Activated naive CD8-positive, alpha-beta T cell treated with anti-CD3 and anti-CD28 coated beads, Interleukin-2, amount 50 U/mL, for 16 hours (primary cell): Measurements from ENCODE around the gene IFT122.
"Not testable (repeated sequence)": the region's sequence is repeated elsewhere in the genome, so short reads cannot be mapped to it uniquely, and the experiment has no call there.

Experiments used
- DNase-seq: peaks from one replicate; pipeline ENCODE4 v3.0.0-alpha.2; 2020; ENCODE audit warnings: low read depth, low spot score

IFT122 gene, protein sequence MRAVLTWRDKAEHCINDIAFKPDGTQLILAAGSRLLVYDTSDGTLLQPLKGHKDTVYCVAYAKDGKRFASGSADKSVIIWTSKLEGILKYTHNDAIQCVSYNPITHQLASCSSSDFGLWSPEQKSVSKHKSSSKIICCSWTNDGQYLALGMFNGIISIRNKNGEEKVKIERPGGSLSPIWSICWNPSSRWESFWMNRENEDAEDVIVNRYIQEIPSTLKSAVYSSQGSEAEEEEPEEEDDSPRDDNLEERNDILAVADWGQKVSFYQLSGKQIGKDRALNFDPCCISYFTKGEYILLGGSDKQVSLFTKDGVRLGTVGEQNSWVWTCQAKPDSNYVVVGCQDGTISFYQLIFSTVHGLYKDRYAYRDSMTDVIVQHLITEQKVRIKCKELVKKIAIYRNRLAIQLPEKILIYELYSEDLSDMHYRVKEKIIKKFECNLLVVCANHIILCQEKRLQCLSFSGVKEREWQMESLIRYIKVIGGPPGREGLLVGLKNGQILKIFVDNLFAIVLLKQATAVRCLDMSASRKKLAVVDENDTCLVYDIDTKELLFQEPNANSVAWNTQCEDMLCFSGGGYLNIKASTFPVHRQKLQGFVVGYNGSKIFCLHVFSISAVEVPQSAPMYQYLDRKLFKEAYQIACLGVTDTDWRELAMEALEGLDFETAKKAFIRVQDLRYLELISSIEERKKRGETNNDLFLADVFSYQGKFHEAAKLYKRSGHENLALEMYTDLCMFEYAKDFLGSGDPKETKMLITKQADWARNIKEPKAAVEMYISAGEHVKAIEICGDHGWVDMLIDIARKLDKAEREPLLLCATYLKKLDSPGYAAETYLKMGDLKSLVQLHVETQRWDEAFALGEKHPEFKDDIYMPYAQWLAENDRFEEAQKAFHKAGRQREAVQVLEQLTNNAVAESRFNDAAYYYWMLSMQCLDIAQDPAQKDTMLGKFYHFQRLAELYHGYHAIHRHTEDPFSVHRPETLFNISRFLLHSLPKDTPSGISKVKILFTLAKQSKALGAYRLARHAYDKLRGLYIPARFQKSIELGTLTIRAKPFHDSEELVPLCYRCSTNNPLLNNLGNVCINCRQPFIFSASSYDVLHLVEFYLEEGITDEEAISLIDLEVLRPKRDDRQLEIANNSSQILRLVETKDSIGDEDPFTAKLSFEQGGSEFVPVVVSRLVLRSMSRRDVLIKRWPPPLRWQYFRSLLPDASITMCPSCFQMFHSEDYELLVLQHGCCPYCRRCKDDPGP

DNA sequence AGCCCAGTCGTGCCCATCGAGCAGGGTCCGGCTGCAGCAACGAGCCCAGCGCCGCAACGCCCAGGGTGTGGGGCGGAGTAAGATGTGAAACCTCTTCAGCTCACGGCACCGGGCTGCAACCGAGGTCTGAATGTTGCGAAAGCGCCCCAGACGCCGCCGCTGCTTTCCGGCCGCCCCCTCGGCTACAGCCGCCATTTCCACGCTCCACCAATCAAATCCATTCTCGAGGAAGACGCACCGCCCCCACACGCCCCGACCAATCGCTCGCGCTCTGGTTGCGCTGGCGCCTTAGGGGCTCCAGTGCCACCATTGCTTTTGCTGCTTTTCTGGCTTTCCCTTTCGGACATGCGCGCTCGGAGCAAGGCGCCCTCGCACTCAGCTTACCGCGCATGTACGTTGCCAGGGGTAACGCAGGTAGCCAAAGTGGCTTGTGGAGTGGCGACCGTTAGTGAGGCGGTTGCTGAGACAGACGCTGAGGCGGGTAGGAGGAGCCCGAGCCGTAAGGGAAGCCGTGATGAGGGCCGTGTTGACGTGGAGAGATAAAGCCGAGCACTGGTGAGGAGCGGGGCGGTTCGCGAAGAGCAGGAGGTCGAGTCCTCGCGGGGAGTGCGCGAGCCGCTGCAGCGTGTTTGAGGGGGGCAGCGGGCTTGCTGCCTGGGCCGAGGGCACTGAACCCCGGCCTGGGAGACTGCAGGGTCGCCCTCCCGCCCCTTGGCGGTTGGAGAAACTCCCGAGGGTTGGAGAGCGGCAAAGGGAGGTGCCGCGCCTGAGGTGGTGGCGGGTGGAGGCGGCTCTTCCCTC, at the start of gene IFT122, which contains the start of gene MBD4:
TSS of gene IFT122 (plus strand) at position 408 of the 801 bp plus-strand sequence. CDS start at position 515, 107 bp downstream.
TSS of gene MBD4 (minus strand) at position 132 of the 801 bp plus-strand sequence. CDS start at position 17, 115 bp downstream.
- peak; percentile 99 for DNase-seq

DNA sequence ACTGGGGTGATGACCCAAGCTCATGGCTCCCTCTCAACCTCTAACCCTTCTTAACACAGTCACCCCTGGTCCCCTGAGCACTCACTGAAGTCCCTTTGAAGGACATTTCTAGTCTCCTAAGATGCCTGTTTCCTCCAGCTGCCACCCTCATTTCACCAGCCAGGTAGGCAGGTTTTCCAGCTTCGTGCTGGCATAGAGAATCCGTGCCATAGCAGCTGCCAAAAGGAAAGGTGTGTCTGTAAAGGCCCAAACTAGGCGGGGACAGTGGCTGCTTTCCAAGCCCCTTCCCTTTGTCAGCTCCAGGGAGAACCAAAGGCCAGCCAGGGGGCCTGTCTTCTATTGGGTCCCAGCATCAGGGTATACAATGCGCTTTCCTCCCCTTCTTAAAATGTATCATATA, 48.4 kb upstream of the IFT122 start:
- DNase-seq, result not testable (repeated sequence)

DNA sequence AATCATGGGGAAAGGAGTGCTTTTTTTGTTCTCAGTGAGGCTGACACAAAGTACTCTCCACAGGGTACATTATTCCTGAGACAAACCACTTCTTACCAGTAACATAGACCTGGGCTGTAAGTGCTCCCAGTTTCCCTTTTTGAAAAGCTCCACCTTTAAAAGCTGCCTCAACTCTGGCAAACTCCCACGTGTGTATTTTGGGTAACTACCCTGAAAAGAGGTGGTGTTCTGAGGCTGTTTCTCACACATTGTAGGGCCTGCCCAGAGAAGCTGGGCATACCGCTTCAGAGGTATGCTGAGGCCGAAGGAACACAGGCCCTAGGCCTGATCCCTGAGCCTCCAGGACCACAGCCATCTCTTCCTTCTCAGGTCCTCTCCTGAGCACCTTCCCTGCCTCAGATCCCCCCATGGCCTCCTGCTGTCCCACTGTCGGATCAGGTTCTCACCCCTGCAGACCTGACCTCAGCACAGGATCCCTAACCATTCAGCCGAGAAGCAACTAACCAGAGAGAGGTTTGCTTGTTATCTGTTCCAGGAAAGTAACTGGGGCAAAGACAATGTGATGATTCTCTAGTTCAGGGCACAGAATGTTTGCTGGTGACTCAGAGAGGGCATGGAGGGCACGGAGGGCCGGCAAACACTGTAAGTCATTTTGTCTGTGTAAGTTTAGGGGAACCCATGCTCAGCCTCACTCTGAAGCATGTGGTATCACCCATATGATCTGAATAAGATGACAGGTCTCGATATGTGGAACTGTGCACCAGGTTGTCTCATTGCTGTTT, 47.7 kb upstream of the IFT122 start:
- DNase-seq, result not testable (repeated sequence)

DNA sequence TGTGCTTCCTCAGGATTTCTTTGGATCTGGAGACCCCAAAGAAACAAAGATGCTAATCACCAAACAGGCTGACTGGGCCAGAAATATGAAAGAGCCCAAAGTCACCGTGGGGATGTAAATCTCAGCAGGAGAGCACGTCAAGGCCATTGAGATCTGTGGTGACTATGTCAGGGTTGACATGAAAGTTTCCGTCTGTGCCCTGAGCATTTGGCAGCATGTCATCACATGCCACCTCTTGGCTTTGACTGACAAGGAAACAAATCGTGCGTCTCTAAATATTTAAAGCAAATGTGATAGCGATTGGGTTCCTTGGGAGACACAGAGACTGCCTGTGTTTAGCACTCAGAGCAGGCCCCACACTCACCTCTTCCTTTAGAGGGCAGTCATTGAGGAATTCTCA, 46.8 kb upstream of the IFT122 start:
- DNase-seq, result no peak

DNA sequence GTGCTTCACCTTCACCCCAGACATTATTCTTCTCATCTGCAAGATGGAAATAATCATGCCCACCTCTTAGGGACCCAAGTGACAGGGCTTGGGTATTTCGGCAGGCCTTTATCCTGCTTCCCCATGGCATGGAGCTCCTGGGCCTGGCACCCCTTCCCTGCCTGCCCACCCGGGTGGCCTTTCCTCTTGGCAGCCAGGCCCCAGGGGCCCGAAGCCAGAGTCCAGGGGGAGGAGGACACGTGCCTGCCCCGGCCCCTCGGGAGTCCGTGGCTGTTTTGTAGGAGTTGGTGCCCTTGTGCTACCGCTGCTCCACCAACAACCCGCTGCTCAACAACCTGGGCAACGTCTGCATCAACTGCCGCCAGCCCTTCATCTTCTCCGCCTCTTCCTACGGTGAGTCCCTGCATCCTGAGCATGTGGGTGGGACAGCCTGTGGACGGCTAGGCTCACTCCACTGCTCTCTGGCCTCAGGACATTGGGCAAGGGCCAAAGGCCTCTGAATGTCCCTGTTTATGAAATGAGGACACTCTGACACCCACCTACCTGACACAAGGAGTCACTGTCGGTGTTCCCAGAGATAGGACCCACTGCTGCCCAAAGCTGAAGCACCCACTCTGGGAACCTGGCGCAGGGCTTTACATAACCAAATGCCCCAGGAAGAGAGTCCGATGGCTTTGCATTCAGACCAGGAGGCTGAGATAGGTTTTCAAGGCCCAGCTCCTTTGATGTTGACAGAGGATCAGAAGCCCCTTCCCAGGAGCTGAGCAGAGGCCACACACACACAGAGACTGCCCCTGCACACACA, 46.1 kb upstream of the IFT122 start:
- not testable (repeated sequence) for DNase-seq

DNA sequence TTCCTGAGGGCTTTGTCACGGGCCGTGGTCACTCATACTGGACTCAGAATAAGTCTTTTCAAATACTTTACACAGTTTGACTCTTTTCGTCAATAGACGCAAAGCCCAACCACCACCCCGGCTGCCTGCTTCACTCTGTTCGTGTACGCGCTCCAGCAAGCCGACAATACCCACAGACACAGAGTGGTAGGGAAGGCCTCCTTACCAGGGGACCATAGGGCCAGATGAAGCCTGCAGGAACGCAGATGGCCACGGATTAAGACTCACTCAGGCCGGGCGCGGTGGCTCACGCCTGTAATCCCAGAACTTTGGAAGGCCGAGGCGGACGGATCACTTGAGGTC, 41.2 kb upstream of the IFT122 start:
- DNase-seq, result no peak

DNA sequence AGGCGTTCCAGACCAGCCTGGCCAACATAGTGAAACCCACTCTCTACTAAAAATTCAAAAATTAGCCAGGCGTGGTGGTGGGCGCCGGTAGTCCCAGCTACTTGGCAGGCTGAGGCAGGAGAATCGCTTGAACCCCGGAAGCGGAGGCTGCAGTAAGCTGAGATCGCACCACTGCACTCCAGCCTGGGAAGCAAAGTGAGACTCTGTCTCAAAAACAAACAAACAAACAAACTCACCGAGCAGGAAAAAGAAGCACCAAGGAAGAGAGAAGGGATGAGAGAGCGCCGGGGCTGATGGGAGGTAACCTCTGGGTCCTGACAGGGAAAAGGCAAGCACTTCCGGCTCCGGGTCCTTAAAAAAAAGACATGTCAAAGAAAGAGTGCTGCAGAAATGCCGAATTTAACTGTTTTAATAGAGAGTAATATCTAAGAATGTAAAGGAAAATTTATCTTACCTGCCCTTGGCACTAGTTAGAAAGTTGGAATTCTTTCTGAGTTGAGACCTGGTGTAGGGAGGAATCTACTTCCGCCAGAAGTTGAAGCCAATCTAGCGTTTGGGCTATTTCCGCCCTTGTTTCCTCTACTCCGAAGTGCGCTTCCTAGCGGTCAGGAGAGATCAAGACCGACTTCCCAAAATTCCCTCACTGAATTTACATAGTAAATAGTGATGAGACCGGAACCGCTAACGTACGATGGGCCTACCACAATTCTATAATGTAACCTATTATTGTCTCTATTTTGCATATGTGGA, 40.7 kb upstream of the IFT122 start:
- DNase-seq, result peak; percentile 30

DNA sequence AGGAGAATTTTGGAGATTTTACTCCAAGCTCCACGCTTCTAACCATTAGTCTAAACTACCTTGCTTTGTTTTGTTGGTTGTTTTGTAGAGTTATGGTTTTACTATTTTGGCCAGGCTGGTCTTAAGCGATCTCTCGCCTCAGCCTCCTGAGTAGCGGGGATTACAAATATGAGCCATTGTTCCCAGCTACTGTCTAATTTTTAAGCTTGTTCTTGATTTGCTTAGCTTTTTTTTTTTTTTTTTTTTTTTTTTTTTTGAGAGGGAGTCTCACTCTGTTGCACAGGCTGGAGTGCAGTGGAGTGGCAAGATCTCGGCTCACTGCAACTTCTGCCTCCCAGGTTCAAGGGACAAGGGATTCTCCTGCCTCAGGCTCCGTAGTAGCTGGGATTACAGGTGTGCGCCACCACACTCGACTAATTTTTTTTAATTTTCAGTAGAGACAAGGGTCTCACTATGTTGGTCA, 40.1 kb upstream of the IFT122 start:
- no peak for DNase-seq

DNA sequence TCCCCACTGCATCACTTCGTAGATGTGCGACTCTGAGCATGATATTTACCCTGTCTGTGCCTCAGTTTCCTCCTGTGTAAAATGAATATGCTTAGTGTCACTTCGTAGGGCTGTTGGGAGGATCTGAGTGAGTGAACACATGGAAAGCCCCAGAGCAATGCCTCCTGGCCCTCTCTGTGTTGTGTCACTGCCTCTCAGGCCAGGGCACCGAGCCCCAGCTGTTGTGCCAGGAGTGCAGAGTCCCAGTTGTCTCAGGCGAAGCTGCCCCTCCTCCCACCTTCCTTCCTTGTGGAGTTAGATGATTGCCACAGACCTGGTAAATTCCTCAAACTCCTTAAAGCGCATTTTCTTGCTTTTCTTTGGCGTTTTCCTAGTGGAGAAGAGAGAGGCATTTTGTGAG, 37.8 kb upstream of the IFT122 start:
- no peak for DNase-seq

DNA sequence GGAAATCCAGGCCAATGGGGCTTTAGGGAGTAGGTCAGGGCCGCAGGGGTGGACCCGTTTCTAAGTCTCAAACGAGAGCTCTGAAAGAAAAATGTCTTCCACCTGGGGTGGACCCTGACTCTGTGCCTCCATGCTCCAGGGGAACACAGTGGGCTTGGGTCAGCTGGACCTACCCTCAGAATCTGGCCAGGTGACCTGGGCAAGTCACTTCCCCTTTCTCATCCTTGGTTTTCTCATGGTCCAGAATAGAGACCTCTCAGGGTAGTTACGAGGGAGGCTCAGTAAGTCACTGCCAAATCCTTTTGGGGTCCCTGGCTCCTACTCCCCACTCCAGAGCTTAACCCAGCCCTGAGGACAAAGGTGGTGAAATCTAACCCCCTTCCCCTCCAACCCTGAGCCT, 37.4 kb upstream of the IFT122 start:
- no peak for DNase-seq

DNA sequence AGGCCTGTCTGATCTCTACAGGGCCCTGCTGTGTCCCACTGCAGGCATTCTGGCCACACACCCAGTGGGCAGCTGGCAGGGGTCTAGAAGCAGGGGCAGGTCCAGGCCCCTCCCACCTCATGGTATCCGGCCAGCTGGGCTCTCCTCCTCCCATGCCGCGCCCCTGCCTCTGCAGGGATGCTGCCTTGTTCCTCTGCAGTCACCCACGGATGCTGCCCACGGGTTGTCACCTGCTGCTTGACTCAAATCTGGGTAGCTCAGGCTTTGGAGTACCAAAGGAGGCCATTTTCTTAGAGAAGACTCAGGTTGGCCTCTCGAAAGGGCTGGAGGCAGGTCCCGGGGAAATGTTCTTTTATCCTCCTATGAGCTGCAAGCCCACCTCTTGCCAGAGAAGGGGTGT, 36.6 kb upstream of the IFT122 start:
- DNase-seq, result no peak

DNA sequence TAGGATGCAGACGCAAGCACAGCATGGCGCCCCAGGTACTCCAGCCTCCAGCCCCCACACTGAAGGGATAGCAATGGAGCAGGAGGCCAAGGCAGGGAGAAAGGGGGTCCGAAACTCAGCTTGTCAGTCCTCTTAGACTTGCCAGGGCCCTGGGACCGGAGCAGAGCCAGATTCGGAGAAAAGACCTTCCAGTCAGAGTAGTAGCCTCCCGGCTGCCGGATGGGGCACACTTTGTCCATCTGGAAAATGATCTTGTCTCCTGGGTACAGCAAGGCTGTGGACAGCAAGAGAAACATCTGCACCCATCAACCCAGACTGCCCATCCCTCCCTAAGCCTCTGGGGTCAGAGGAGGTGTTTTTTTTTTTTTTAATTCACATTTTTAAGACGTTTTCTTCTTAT, 35.9 kb upstream of the IFT122 start:
- no peak for DNase-seq

DNA sequence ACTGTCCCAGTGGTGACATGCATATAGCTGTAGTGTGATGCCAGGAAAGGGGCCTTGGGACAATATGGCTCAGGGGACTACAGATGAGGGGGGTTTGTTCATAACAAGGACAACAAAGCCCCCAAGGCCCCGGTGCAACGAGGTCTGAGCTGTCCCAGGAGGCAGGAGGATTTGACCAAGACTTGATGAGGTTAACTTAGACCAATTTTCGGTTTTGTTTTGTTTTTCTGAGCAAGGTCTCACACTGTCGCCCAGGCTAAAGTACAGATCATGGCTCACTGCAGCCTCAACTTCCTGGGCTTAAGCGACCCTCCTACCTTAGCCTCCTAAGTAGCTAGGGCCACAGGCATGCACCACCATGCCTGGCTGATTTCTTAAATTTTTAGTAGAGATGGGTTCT, 35.4 kb upstream of the IFT122 start:
- no peak for DNase-seq

DNA sequence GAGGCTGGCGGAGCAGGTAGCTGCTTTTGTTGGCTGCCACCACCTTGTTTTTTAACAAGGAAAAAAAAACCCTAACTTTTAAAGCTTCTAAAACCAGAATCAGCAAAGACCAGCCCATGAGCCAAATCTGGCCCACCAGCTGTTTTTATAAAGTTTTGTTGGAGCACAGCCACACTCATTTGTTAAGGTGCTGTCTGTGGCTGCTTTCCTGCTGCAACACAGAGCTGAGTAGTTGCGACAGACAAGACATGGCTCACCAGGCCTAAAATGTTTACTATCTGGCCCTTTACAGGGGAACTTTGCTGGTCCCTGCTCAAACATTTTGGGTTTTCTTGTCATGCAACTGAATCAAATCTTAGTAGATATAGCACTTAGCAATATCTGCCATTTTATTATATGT, 30.5 kb upstream of the IFT122 start:
- no peak for DNase-seq

DNA sequence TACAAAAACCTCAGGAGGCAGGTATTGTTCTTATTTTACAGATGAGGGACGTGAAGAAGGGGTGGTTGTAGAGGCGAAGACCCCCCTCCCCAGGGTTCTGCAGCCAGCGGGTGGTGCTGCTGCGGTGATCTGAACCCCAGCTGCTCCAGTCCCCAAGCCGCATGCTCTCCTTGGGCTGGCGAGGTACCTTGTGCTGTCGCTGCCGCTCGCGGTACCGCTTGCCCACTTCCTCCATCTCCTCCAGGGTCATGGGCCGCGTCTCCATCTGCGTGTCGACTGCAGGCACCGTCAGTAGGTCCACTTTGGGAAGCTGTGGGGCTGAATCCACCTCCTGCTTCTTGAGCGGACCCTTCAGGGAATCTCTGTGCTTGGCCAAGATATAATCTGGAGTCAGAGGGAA, 29.1 kb upstream of the IFT122 start:
- no peak for DNase-seq

DNA sequence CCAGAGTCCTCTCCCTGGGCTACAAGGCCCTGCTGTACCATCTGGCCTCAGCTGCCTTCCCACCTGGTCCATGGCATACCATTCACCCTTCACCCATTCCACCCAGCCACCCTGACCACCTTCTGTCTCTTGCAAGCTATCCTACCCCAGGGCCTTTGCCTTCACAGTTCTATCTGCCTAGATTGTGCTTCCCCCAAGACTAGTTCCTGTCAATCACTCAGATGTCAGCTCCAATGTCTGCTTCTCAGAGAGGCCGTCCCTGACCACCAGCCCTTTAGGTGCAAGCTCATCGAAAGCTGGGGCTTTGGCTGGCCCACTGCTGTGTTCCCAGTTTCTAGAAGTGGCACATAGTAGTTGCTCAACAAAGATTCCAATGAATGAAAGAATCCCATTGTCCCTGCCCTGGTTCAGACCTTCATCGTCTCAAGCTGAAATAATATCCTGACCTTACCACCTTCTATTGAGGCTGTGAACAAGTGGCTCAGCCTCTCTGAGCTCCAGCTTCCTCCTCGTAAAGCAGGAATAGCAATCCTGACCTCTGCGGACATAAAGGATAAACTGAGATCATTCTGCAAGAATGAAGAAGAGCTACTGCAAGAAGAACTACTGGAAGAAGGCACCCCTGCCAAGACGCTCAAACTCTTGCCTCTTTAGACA, 27.4 kb upstream of the IFT122 start:
- DNase-seq, result no peak

DNA sequence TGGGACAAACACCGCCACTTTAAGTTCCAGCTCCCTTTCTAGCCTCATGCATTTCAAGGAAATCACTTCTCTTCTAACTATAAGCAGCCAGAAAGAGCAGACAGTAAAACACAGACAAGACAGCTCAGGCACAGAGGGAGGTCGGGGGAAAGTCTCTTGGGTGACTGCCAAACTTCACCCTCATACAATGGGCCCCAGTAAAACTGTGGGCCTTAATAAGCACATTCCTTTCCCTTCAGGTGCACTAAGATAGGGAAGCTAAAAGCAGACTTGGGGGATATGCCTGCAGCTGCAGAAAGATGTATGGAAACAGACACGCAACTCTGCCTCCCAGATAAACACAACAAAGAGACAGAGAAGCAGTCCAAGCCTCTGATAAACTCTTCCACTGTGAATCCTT, 26.8 kb upstream of the IFT122 start:
- DNase-seq, result not testable (repeated sequence)
